Ishikawa (cell line): ENCODE measurements around the gene SPACA6.

Source experiments
- CEBPB ChIP-seq: IDR thresholded peaks from 2 replicates; pipeline ENCODE4 v1.6.1; 2012
- CREB1 ChIP-seq: IDR thresholded peaks from 2 replicates; pipeline ENCODE4 v1.6.1; 2012; ENCODE audit warnings: low read depth
- EGR1 ChIP-seq: IDR thresholded peaks from 2 replicates; pipeline ENCODE4 v1.6.1; 2012
- EP300 ChIP-seq: IDR thresholded peaks from 2 replicates; pipeline ENCODE4 v1.6.1; 2012; ENCODE audit warnings: borderline replicate concordance
- FOXM1 ChIP-seq: IDR thresholded peaks from 2 replicates; pipeline ENCODE4 v1.6.1; 2012; ENCODE audit warnings: low read depth, borderline replicate concordance
- NFIC ChIP-seq: IDR thresholded peaks from 2 replicates; pipeline ENCODE4 v1.6.1; 2012
- RAD21 ChIP-seq: IDR thresholded peaks from 2 replicates; pipeline ENCODE4 v1.6.1; 2012; ENCODE audit warnings: low read depth
- TAF1 ChIP-seq: IDR thresholded peaks from 2 replicates; pipeline ENCODE4 v1.6.1; 2012; ENCODE audit warnings: low read depth, mild to moderate bottlenecking
- TCF12 ChIP-seq: IDR thresholded peaks from 2 replicates; pipeline ENCODE4 v1.6.1; 2012; ENCODE audit warnings: low read depth
- TEAD4 ChIP-seq: IDR thresholded peaks from 2 replicates; pipeline ENCODE4 v1.6.1; 2012
- YY1 ChIP-seq: IDR thresholded peaks from 2 replicates; pipeline ENCODE4 v1.6.1; 2012; ENCODE audit warnings: low read depth
- ZBTB7A ChIP-seq: IDR thresholded peaks from 2 replicates; pipeline ENCODE4 v1.6.1; 2012; ENCODE audit warnings: low read depth
- TF ChIP-seq, protein P1 (sequence below): IDR thresholded peaks from 2 replicates; pipeline ENCODE4 v1.6.1; 2012; ENCODE audit warnings: low read depth, mild to moderate bottlenecking
- TF ChIP-seq, protein P2 (sequence below): IDR thresholded peaks from 2 replicates; pipeline ENCODE4 v1.6.1; 2012
- TF ChIP-seq, protein P3 (sequence below): IDR thresholded peaks from 2 replicates; pipeline ENCODE4 v1.6.1; 2012

The SPACA6 gene

DNA sequence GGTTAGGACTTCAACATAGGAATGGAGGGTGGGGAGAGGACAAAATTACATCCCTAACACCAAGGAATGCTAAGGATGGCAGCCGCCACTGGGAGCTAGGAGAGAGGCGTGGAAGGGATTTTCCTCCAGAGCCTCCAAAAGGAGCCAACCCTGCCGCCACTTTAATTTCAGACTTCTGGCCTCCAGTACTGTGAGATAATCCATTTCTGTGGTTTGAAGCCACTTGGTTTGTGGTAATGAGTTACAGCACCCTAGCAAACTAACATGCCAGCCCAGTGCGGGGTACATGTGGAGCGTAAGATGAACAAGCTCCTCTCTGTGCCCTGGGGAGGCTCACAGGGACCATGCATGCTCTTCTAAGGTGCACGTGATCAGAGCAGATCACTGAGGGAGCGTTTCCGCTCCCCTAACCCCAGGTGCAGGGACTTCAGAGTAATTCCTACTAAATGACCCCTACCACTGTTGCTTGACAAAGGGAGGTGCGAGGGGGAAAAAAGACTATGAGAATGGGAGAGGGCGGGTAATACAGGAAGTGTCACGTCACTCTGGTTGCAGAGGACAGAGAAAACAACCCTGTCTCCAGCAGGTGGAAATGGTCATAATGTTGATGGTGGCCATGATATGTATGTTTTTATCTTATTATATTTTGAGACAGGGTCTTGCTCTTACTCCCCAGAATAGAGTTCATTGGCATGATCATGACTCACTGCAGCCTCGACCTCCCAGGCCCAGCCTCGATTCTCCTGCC lies 46.5 kb downstream of the SPACA6 start:
- TF ChIP-seq TAF1 (no peak), YY1 (no peak), TEAD4 (no peak), NFIC (no peak), RAD21 (no peak)
- TF ChIP-seq, protein P1, sequence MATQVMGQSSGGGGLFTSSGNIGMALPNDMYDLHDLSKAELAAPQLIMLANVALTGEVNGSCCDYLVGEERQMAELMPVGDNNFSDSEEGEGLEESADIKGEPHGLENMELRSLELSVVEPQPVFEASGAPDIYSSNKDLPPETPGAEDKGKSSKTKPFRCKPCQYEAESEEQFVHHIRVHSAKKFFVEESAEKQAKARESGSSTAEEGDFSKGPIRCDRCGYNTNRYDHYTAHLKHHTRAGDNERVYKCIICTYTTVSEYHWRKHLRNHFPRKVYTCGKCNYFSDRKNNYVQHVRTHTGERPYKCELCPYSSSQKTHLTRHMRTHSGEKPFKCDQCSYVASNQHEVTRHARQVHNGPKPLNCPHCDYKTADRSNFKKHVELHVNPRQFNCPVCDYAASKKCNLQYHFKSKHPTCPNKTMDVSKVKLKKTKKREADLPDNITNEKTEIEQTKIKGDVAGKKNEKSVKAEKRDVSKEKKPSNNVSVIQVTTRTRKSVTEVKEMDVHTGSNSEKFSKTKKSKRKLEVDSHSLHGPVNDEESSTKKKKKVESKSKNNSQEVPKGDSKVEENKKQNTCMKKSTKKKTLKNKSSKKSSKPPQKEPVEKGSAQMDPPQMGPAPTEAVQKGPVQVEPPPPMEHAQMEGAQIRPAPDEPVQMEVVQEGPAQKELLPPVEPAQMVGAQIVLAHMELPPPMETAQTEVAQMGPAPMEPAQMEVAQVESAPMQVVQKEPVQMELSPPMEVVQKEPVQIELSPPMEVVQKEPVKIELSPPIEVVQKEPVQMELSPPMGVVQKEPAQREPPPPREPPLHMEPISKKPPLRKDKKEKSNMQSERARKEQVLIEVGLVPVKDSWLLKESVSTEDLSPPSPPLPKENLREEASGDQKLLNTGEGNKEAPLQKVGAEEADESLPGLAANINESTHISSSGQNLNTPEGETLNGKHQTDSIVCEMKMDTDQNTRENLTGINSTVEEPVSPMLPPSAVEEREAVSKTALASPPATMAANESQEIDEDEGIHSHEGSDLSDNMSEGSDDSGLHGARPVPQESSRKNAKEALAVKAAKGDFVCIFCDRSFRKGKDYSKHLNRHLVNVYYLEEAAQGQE = no peak
- TF ChIP-seq, protein P2, sequence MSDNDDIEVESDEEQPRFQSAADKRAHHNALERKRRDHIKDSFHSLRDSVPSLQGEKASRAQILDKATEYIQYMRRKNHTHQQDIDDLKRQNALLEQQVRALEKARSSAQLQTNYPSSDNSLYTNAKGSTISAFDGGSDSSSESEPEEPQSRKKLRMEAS = no peak

DNA sequence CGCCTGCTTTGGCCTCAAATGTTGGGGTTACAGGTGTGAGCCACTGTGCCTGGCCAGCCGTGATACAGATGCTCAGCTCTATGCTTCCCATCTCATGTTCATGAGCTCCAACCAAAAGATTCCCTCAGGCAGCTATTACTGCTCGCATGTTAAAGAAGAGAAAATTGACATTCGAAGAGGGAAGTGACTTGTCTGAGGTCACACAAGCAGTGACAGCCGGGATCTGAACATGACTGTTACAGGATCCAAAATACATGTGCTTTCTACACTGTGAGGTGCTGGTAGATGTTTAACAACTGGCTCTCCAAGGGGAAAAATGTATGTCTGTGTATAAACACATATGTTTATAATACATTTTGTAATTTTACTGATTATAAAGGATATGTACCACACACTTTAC lies 47.2 kb downstream of the SPACA6 start:
- TF ChIP-seq ZBTB7A (no peak), TEAD4 (no peak), RAD21 (no peak), FOXM1 (no peak), CREB1 (no peak), YY1 (no peak), NFIC (no peak), TCF12 (no peak), CEBPB (no peak), EGR1 (no peak), EP300 (no peak), TAF1 (no peak)
- TF ChIP-seq, protein P1 = no peak
- TF ChIP-seq, protein P3, sequence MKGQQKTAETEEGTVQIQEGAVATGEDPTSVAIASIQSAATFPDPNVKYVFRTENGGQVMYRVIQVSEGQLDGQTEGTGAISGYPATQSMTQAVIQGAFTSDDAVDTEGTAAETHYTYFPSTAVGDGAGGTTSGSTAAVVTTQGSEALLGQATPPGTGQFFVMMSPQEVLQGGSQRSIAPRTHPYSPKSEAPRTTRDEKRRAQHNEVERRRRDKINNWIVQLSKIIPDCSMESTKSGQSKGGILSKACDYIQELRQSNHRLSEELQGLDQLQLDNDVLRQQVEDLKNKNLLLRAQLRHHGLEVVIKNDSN = no peak
- TF ChIP-seq, protein P2 = no peak

DNA sequence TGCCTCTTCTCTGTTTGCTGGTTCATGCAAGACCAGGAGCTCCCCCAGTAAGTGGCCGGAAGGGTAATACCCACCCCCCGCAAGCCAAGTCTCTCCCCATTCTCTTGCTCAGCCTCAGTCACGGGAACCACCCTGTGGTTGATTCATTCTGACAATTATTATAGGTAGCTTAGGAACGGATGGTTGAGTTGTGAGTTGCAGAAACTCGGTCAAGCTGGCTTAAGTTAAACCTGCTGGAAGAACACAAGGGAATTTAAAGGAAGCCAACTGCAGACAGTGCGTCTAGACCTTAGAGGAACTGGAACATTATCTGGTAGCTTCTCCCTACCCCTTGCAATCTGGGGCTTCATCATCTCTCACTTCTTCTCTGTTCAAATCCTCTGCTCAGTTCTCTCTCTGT lies 49.7 kb downstream of the SPACA6 start:
- TF ChIP-seq, protein P2 = no peak
- TF ChIP-seq YY1 (no peak), RAD21 (no peak), FOXM1 (no peak), NFIC (no peak), TEAD4 (no peak), EP300 (no peak)
- TF ChIP-seq, protein P1 = no peak

DNA sequence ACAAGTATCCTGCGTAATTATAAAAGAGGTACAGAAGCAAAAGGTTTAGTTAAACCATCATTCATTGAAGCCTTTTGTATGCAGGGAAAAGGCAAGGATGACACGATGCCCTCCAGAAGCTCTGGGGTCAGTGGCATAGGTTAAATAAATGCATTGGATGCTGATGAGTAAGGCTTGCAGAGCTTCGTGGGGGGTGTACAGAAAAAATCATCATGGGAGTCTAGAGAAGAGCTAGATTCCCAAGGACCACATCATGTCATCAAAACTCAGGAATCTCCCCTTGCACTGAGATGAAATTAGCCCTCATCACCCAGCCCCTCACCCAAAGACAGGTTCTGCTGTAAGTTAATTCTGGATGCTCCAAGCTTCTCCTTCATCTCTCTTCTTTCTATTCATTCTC lies 50.3 kb downstream of the SPACA6 start:
- TF ChIP-seq, protein P3 = no peak
- TF ChIP-seq TEAD4 = no peak
- TF ChIP-seq, protein P1 = no peak
- no peak for TF ChIP-seq EGR1
- TF ChIP-seq EP300 = no peak
- TF ChIP-seq RAD21 = no peak
- TF ChIP-seq YY1 = no peak
- TF ChIP-seq NFIC = no peak
- TF ChIP-seq TCF12 = no peak
- no peak for TF ChIP-seq TAF1
- TF ChIP-seq CEBPB = no peak
- no peak for TF ChIP-seq ZBTB7A
- no peak for TF ChIP-seq CREB1
- no peak for TF ChIP-seq FOXM1
- TF ChIP-seq, protein P2 = no peak
